ENCODE results near the gene MAGI3. TPM values are rescaled to one million over a fixed set of nuclear protein-coding genes. Genes with fewer than 3 reads are reported as not detected.

The MAGI3 gene
- total and polyA plus RNA-seq, 4 donors = 3.0 to 28.8 (median 7.5) TPM

GRCh38 chr1:113732802-113733201 lies 342.5 kb downstream of the MAGI3 start:
- peaks cover 0 to 13% (median 3%) of the 10 kb centered on the region in 4 donors for H3K36me3 ChIP-seq (ENCODE audit: control insufficient read depth in 4 of 4, insufficient read depth in 3 of 4, low read depth in 1 of 4, low read length in 3 of 4)

GRCh38 chr1:113734357-113735055 lies 344.2 kb downstream of the MAGI3 start:
- no peak for DNase-seq (ENCODE audit: low spot score)
- Histone ChIP-seq H3K36me3 (ENCODE audit: control insufficient read depth in 4 of 4, insufficient read depth in 3 of 4, low read depth in 1 of 4, low read length in 3 of 4) (peaks cover 0 to 14% (median 5%) of the 10 kb centered on the region in 4 donors), H3K4me1 (ENCODE audit: control insufficient read depth in 4 of 4, insufficient read depth in 4 of 4, low read length in 3 of 4) (no peaks in the 10 kb centered on the region), H3K9ac (ENCODE audit: low read depth in 1 of 2, low read length in 2 of 2) (no peak overlapping the region), H3K9me3 (ENCODE audit: control insufficient read depth in 4 of 4, low read length in 3 of 4) (no peaks in the 10 kb centered on the region), H3K27me3 (ENCODE audit: control insufficient read depth in 4 of 4, insufficient read depth in 4 of 4, low read length in 3 of 4) (no peaks in the 10 kb centered on the region), H3K4me3 (ENCODE audit: low read depth in 1 of 3, low read length in 3 of 3) (no peak overlapping the region), H3K27ac (ENCODE audit: low read depth in 1 of 2, low read length in 2 of 2) (no peak overlapping the region)
- WGBS = 97% methylated on average over 2 of the region's 2 CpGs
- TF ChIP-seq ATF3 (IDR thresholded peaks at IDR 0.05) = no peak
- no peak for TF ChIP-seq HNF4A (conservative IDR thresholded peaks at IDR 0.05)
- no peak for TF ChIP-seq SP1 (IDR thresholded peaks at IDR 0.05)
- no peak for TF ChIP-seq RXRA (IDR thresholded peaks at IDR 0.05)
- TF ChIP-seq NR2F2 (IDR thresholded peaks at IDR 0.05) = no peak
- TF ChIP-seq ZBTB33 (IDR thresholded peaks at IDR 0.05) = no peak
- no peak for TF ChIP-seq JUND (IDR thresholded peaks at IDR 0.05)
- TF ChIP-seq TAF1 (conservative IDR thresholded peaks at IDR 0.05) = no peak
- TF ChIP-seq HNF4G (IDR thresholded peaks at IDR 0.05) = no peak
- no peak for TF ChIP-seq EGR1 (IDR thresholded peaks at IDR 0.05; ENCODE audit: low read depth in 2 of 2)
- no peak for TF ChIP-seq REST (IDR thresholded peaks at IDR 0.05)
- no peak for TF ChIP-seq GABPA (IDR thresholded peaks at IDR 0.05 in 1 of 2, conservative IDR thresholded peaks at IDR 0.05 in 1 of 2)
- TF ChIP-seq MAX (IDR thresholded peaks at IDR 0.05) = no peak
- no peak for TF ChIP-seq RAD21 (IDR thresholded peaks at IDR 0.05)
- TF ChIP-seq YY1 (IDR thresholded peaks at IDR 0.05) = no peak
- TF ChIP-seq FOXA2 (IDR thresholded peaks at IDR 0.05) = no peak

More at GRCh38 chr1:113732802-113733201, 342.5 kb downstream of the MAGI3 start:
- TF ChIP-seq REST (IDR thresholded peaks at IDR 0.05) (no peak), GABPA (IDR thresholded peaks at IDR 0.05 in 1 of 2, conservative IDR thresholded peaks at IDR 0.05 in 1 of 2) (no peak)
- Histone ChIP-seq H3K9ac (ENCODE audit: low read depth in 1 of 2, low read length in 2 of 2) (no peak overlapping the region), H3K27me3 (ENCODE audit: control insufficient read depth in 4 of 4, insufficient read depth in 4 of 4, low read length in 3 of 4) (no peaks in the 10 kb centered on the region), H3K4me3 (ENCODE audit: low read depth in 1 of 3, low read length in 3 of 3) (no peak overlapping the region), H3K27ac (ENCODE audit: low read depth in 1 of 2, low read length in 2 of 2) (no peak overlapping the region), H3K4me1 (ENCODE audit: control insufficient read depth in 4 of 4, insufficient read depth in 4 of 4, low read length in 3 of 4) (no peaks in the 10 kb centered on the region), H3K9me3 (ENCODE audit: control insufficient read depth in 4 of 4, low read length in 3 of 4) (no peaks in the 10 kb centered on the region)
- WGBS = 94% methylated on average over 5 of the region's 5 CpGs
- DNase-seq (ENCODE audit: low spot score) = no peak

Data from liver (tissue), 9 donors.